Sigmoid colon (tissue), 3 donors: Measurements from ENCODE around the gene HOXB4.

ENCODE experiments used
- CTCF ChIP-seq, 4 experiments: fragments of 450-650 bp in 3 of 4; fragments of 200-600 bp in 1 of 4; IDR thresholded peaks; one replicate each; pipeline ENCODE4 v1.5.1; 2016 to 2019; ENCODE audit warnings: antibody characterized with exemption in 4 of 4, mild to moderate bottlenecking in 3 of 4, moderate library complexity in 2 of 4
- POLR2A ChIP-seq, 2 donors: fragments of 450-650 bp; IDR thresholded peaks; one replicate each; pipeline ENCODE4 v1.6.1; 2016; ENCODE audit warnings: antibody characterized with exemption in 2 of 2, mild to moderate bottlenecking in 2 of 2, moderate library complexity in 2 of 2

GRCh38 chr17:48606892-48607614 lies 28.9 kb upstream of the HOXB4 start:
- TF ChIP-seq CTCF (IDR thresholded peaks at IDR 0.05) (no peak), POLR2A (IDR thresholded peaks at IDR 0.05) (no peak)
